ENCODE results near the gene INCENP.

GRCh38 chr11:62122076-62122475 is 1.7 kb upstream of the INCENP start:
- TF ChIP-seq EZH2phosphoT487 (IDR thresholded peaks at IDR 0.05; ENCODE audit: low read length) (no peak), EZH2 (optimal IDR thresholded peaks at IDR 0.05; ENCODE audit: low read depth, low read length) (no peak)
